ENCODE measurements around the gene ACADS. TPM values are rescaled to one million over a fixed set of nuclear protein-coding genes. Genes with fewer than 3 reads are reported as not detected.

ACADS gene
- polyA plus RNA-seq, 1 donor from 2014 or later: 3.6 TPM

- Histone ChIP-seq H3K9ac (ENCODE audit: low read length) (no peak overlapping the region), H3K27ac (ENCODE audit: low read length) (no peak overlapping the region), H3K4me3 (ENCODE audit: low read length) (no peak overlapping the region), H3K9me2 (ENCODE audit: insufficient read depth, low read length) (no peaks in the 10 kb centered on the region), H3K9me3 (ENCODE audit: low read length) (no peaks in the 10 kb centered on the region), H3K36me3 (ENCODE audit: insufficient read depth, low read length) (peaks cover 16% of the 10 kb centered on the region), H2AFZ (ENCODE audit: low read depth, low read length) (no peak overlapping the region), H3K4me2 (ENCODE audit: low read length) (no peak overlapping the region), H3K27me3 (ENCODE audit: insufficient read depth, low read depth, low read length) (no peaks in the 10 kb centered on the region), H3F3A (ENCODE audit: insufficient read depth, low read length, poor library complexity, severe bottlenecking) (no peaks in the 10 kb centered on the region), H4K20me1 (ENCODE audit: insufficient read depth) (no peaks in the 10 kb centered on the region), H3K79me2 (replicated peaks; ENCODE audit: insufficient read depth, low read length) (no peaks in the 10 kb centered on the region)
- TF ChIP-seq EP300 (conservative IDR thresholded peaks at IDR 0.05; ENCODE audit: poor library complexity, severe bottlenecking) (no peak), TAF1 (IDR thresholded peaks at IDR 0.05; ENCODE audit: low read depth) (no peak), POLR2AphosphoS5 (IDR thresholded peaks at IDR 0.05) (no peak), REST (IDR thresholded peaks at IDR 0.05; ENCODE audit: borderline replicate concordance) (no peak), RAD21 (conservative IDR thresholded peaks at IDR 0.05) (no peak), MXI1 (conservative IDR thresholded peaks at IDR 0.05; ENCODE audit: poor library complexity, severe bottlenecking) (no peak)
Measured at GRCh38 chr12:120766566-120766965, 40.9 kb downstream of the ACADS start.

- Histone ChIP-seq H4K20me1 (ENCODE audit: insufficient read depth) (no peaks in the 10 kb centered on the region), H3K79me2 (replicated peaks; ENCODE audit: insufficient read depth, low read length) (no peaks in the 10 kb centered on the region), H3K36me3 (ENCODE audit: insufficient read depth, low read length) (peaks cover 16% of the 10 kb centered on the region), H3K4me2 (ENCODE audit: low read length) (no peak overlapping the region), H2AFZ (ENCODE audit: low read depth, low read length) (no peak overlapping the region), H3F3A (ENCODE audit: insufficient read depth, low read length, poor library complexity, severe bottlenecking) (no peaks in the 10 kb centered on the region), H3K9me3 (ENCODE audit: low read length) (no peaks in the 10 kb centered on the region), H3K9ac (ENCODE audit: low read length) (no peak overlapping the region), H3K9me2 (ENCODE audit: insufficient read depth, low read length) (no peaks in the 10 kb centered on the region), H3K4me3 (ENCODE audit: low read length) (peak overlapping the region; percentile 17), H3K27ac (ENCODE audit: low read length) (peak overlapping the region; percentile 35), H3K27me3 (ENCODE audit: insufficient read depth, low read depth, low read length) (no peaks in the 10 kb centered on the region)
- peak; percentile 41 for TF ChIP-seq RAD21 (conservative IDR thresholded peaks at IDR 0.05)
- no peak for TF ChIP-seq MXI1 (conservative IDR thresholded peaks at IDR 0.05; ENCODE audit: poor library complexity, severe bottlenecking)
- TF ChIP-seq EZH2 (IDR thresholded peaks at IDR 0.05; ENCODE audit: borderline replicate concordance, insufficient read depth, low read length, poor library complexity, severe bottlenecking): no peak
- TF ChIP-seq SMC3 (conservative IDR thresholded peaks at IDR 0.05; ENCODE audit: poor library complexity): peak; percentile 56
- peak; percentile 49 for TF ChIP-seq CTCF (IDR thresholded peaks at IDR 0.05; ENCODE audit: poor library complexity, severe bottlenecking)
- peak; percentile 67 for TF ChIP-seq POLR2AphosphoS5 (IDR thresholded peaks at IDR 0.05)
- peak; percentile 83 for TF ChIP-seq EP300 (conservative IDR thresholded peaks at IDR 0.05; ENCODE audit: poor library complexity, severe bottlenecking)
- TF ChIP-seq TAF1 (IDR thresholded peaks at IDR 0.05; ENCODE audit: low read depth): no peak
Measured at GRCh38 chr12:120767071-120768024, 41.7 kb downstream of the ACADS start.

All from neural cell (in vitro differentiated cells).